Activated T-helper 17 cell treated with anti-CD3 and anti-CD28 coated beads, Interleukin-2, amount 50 U/mL, for 72 hours (primary cell): ENCODE results near the gene CCDC158. TPM values are rescaled to one million over a fixed set of nuclear protein-coding genes. Genes with fewer than 3 reads are reported as not detected.

ENCODE experiments used
- ATAC-seq: fragments of 150-1000 bp; cut with Tn5 transposase; replicated peaks from 2 replicates; pipeline ENCODE4 v1.10.0; 2021; ENCODE audit warnings: mild to moderate bottlenecking, moderate library complexity
- H3K27ac Mint-ChIP-seq: one replicate; pipeline ENCODE4 v1.8.0; 2022; ENCODE audit warnings: mixed read lengths
- H3K27me3 Mint-ChIP-seq: one replicate; pipeline ENCODE4 v1.8.0; 2022; ENCODE audit warnings: mixed read lengths
- H3K36me3 Mint-ChIP-seq: one replicate; pipeline ENCODE4 v1.8.0; 2022; ENCODE audit warnings: low read depth, mild to moderate bottlenecking, mixed read lengths
- H3K4me1 Mint-ChIP-seq: one replicate; pipeline ENCODE4 v1.8.0; 2022; ENCODE audit warnings: mixed read lengths
- H3K4me3 Mint-ChIP-seq: one replicate; pipeline ENCODE4 v1.8.0; 2022; ENCODE audit warnings: mild to moderate bottlenecking, mixed read lengths
- H3K9me3 Mint-ChIP-seq: one replicate; pipeline ENCODE4 v1.8.0; 2022; ENCODE audit warnings: mixed read lengths
- total RNA-seq, 2 donors: library from RNA; stranded (reverse); gene quantifications; one replicate each; pipeline ENCODE4 v1.2.3, GENCODE V29; 2022

The CCDC158 gene
- total RNA-seq, 2 donors from 2014 or later: not detected

DNA sequence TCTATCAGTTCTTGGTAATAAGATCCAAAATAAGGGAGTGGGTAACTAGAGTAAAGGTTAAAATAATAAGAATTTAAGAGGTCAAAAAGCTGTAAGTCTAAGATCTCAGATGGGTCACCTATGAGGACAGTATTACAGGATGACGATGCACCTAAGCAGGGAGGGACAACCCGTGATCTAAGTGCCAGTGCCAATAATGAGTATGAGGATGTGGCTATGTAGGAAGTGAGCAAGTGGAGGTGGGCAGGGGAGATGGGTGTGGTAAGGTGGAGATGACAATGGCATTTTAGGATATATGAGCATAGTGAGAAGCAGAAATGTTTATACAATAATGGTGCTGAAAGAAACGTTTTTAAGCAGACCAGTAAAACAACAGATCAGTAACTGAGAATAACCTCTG lies 19.3 kb downstream of the CCDC158 start:
- H3K27me3 Mint-ChIP-seq: peaks cover 25% of the 10 kb centered on the region

DNA sequence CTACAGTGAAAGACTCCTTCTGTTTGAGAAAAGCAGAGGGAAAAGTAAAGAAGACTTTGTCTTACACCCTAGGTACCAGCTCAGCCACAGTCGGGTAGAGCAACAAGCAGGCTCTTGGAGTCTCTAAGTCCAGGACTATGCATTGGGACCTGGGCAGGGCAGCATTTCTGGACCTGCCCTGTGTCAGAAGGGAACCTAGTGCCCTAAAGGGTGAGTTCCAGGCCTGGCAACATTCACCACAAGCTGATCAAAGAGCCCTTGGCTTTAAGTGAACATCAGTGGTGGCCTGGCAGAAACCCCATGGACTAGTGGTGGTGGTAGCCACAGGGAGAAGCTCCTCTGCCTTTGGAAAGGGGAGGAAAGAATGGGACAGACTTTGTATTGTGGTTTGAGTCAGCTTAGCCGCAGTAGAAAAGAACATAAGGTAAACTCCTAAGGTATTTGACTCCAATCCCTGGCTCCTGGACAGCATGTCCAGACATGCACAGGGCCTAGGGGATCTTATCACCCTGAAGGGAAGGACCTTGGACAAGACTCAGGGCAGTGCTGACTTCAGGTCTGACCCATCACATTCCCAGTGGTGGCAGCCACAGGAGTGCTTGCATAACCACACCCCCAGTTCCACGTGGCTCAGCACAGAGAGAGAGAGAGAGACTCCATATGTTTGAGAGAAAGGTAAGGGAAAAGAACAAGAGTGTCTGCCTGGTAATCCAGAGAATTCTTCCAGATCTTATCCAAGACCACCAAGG lies 32.6 kb downstream of the CCDC158 start:
- Mint-ChIP-seq H3K27me3 (peaks cover 31% of the 10 kb centered on the region), H3K36me3 (no peaks in the 10 kb centered on the region), H3K4me1 (no peaks in the 10 kb centered on the region), H3K4me3 (no peak overlapping the region), H3K27ac (no peak overlapping the region), H3K9me3 (peaks cover 15% of the 10 kb centered on the region)
- ATAC-seq: no peak

More for the DNA sequence above, 19.3 kb downstream of the CCDC158 start:
- Mint-ChIP-seq H3K9me3 (peaks cover 5% of the 10 kb centered on the region), H3K4me1 (no peaks in the 10 kb centered on the region), H3K4me3 (no peak overlapping the region), H3K36me3 (no peaks in the 10 kb centered on the region), H3K27ac (no peak overlapping the region)
- peak; percentile 62 for ATAC-seq

DNA sequence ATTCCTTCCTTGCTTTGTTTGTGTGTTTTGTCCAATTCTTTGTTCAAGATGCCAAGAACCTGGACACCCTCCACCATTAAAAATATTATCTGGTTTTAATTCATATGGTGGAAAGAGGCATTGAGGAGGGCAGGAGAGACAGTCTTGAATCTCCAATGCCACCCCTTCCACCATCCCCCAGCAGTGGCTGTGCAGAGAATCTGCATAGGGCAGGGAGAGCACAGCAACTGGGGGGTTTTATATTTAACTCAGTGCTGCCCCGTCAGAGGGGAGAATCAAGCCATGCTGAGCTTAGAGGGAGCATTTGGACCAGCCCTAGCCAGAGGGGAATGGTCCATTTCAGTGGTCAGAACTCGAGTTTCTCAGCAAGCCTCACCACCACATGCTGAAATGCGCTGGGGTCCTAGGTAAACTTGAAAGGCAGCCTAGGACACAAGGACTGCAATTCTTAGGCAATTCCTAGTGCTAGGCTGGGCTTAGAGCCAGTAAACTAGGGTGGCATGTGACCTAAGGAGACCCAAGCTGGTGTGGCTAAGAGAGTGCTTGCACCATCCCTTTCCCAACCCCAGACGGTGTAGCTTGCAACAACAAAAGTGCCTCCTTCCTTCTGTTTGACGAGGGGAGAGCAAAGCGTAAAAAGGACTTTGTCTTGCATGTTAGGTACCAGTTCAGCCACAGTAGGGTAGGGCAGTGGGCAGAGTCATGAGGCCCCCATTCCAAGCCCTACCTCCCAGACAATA lies 34.2 kb downstream of the CCDC158 start:
- Mint-ChIP-seq H3K27me3 (peaks cover 28% of the 10 kb centered on the region), H3K4me1 (no peaks in the 10 kb centered on the region), H3K36me3 (no peaks in the 10 kb centered on the region), H3K9me3 (peaks cover 15% of the 10 kb centered on the region), H3K4me3 (no peak overlapping the region), H3K27ac (no peak overlapping the region)
- no peak for ATAC-seq

DNA sequence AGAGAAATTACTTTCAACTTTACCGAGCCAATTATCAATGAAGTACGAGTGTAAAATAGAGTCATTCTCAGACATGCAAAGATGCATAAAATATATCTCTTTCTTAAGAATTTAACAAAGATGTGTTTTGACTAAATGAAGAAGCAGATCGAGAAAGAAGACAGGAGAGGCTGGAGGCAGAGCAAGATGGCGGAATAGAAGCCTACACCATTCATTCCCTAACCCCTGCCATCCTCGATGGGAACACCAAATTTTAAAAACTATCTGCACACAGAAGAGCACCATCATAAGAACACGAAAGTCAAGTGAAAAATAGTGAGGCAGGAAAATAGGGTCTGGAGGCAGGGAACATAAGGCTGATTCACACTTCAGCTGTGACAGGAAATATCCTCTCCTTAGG lies 35.0 kb downstream of the CCDC158 start:
- Mint-ChIP-seq H3K4me1 (no peaks in the 10 kb centered on the region), H3K27me3 (peaks cover 28% of the 10 kb centered on the region), H3K27ac (no peak overlapping the region), H3K36me3 (no peaks in the 10 kb centered on the region), H3K4me3 (no peak overlapping the region), H3K9me3 (peaks cover 15% of the 10 kb centered on the region)
- no peak for ATAC-seq

DNA sequence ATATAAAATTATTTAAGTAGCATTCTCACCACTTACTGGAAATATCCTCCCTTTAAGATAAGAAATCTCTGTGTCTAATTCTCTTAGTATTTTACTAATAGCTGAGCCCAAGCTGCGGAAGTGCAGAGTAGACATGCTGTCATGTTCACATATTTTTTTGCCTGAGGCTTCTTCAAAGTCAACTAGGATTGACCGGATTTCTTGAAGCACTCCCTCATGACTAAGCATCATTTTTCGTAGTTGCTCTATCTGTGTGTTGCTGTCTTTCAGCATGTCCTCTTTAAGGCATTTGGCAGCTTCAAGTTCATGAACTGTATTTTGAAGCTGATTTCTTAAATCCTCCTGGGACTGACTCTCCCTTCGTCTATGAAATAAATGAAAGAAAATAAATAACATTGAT lies 36.9 kb downstream of the CCDC158 start:
- Mint-ChIP-seq H3K4me1 (no peaks in the 10 kb centered on the region), H3K9me3 (peaks cover 4% of the 10 kb centered on the region), H3K4me3 (no peak overlapping the region), H3K36me3 (no peaks in the 10 kb centered on the region), H3K27me3 (peaks cover 19% of the 10 kb centered on the region), H3K27ac (no peak overlapping the region)
- no peak for ATAC-seq

DNA sequence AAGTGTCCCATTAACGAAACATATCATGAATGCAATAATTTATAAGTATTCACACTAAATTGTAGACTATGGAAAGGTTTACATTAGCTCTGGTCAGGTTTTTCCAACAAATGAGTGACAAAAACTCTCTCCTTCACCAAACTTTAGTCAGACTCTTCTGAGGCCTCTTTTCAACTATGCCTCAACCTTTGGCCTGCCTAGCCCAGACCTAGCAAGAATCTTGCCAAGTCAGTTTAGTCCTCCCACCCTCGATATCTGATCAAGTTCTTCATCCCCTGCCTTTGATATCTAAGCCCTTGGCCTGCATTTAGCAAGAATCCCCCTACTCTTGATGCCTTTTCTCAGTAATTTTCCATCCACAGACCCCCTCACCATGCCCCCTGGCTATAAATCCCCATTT lies 37.9 kb downstream of the CCDC158 start:
- Mint-ChIP-seq H3K9me3 (no peaks in the 10 kb centered on the region), H3K4me1 (no peaks in the 10 kb centered on the region), H3K36me3 (no peaks in the 10 kb centered on the region), H3K4me3 (no peak overlapping the region), H3K27me3 (peaks cover 19% of the 10 kb centered on the region), H3K27ac (no peak overlapping the region)
- no peak for ATAC-seq

DNA sequence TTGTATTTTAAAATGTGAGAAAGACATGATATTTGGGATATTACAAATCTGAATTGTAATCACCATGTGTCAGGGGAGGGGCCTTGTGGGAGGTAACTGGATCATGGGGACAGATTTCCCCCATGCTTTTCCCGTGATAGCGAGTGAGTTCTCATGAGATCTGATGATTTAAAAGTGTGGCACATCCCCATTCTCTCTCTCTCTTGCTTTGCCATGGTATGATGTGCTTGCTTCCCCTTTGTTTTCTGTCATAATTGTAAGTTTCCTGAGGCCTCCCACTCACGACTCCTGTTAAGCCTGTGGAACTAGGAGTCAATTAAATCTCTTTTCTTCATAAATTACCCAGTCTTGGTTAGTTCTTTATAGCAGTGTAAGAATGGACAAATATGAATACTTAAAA lies 39.0 kb downstream of the CCDC158 start:
- H3K27ac Mint-ChIP-seq: no peak overlapping the region
- H3K27me3 Mint-ChIP-seq: peaks cover 19% of the 10 kb centered on the region
- ATAC-seq: no peak
- H3K4me1 Mint-ChIP-seq: no peaks in the 10 kb centered on the region
- no peaks in the 10 kb centered on the region for H3K9me3 Mint-ChIP-seq
- H3K36me3 Mint-ChIP-seq: no peaks in the 10 kb centered on the region
- H3K4me3 Mint-ChIP-seq: no peak overlapping the region

DNA sequence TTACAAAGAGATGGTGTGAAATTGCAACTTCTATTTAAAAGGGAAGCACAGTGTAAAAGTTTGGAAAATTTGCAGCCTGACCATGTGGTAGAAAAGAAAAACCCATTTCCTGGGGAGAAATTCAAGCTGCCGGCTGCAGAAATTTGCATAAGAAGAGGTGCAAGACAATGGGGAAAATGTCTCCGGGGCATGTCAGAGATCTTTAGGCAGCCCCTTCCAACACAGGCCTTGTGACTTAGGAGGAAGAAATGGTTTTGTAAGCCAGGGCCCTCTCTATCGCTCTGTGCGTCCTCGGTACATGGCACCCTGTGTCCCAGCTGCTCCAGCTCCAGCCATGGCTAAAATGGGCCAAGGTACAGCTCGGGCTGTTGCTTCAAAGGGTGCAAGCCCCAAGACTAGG lies 40.4 kb downstream of the CCDC158 start:
- Mint-ChIP-seq H3K9me3 (no peaks in the 10 kb centered on the region), H3K27me3 (peaks cover 14% of the 10 kb centered on the region), H3K4me1 (no peaks in the 10 kb centered on the region), H3K27ac (no peak overlapping the region), H3K36me3 (no peaks in the 10 kb centered on the region), H3K4me3 (no peak overlapping the region)
- ATAC-seq: no peak

DNA sequence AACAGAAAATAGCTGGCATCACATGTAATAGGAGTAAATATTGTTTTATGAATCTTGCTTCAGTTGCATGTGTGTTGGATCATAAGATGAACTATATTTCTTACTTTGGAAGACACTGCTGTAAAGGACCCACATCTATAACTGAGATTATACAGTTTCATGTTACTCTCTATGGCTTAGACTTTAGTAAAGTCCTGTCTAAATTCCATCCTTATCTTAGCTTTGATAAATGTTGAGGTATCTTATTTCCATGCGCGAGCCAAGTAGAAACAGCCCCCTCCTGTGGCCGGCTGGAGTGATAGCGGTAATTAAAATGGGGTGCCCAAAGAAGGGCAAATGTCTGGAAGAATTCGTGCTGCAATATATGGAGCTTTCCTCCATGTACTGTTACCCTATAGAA lies 43.0 kb downstream of the CCDC158 start:
- no peak overlapping the region for H3K27ac Mint-ChIP-seq
- H3K9me3 Mint-ChIP-seq: no peaks in the 10 kb centered on the region
- H3K36me3 Mint-ChIP-seq: no peaks in the 10 kb centered on the region
- H3K4me3 Mint-ChIP-seq: no peak overlapping the region
- H3K27me3 Mint-ChIP-seq: no peaks in the 10 kb centered on the region
- H3K4me1 Mint-ChIP-seq: no peaks in the 10 kb centered on the region
- ATAC-seq: peak; percentile 23

DNA sequence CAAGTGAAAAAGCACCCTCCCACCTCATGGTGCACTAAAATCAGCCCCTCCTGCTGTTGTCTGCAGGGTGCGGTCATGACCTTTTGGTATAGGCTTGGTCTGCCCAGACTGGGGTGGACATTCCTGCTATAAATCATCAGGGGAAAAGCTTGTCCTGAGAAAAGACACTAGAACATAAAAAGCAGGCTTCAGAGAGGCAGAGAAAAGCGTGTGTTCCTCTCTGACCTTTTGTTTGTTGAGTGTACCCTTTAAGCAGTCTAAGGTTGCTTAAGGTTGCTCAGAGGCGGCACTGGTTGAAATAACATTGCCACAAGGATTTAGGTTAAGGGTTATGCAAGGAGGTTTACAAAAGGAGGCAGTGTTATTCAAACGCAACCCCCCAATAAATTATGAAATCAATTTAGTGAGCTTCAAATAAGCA lies 43.5 kb downstream of the CCDC158 start:
- Mint-ChIP-seq H3K9me3 (no peaks in the 10 kb centered on the region), H3K4me1 (no peaks in the 10 kb centered on the region), H3K4me3 (no peak overlapping the region), H3K27me3 (no peaks in the 10 kb centered on the region), H3K36me3 (no peaks in the 10 kb centered on the region), H3K27ac (no peak overlapping the region)
- no peak for ATAC-seq

DNA sequence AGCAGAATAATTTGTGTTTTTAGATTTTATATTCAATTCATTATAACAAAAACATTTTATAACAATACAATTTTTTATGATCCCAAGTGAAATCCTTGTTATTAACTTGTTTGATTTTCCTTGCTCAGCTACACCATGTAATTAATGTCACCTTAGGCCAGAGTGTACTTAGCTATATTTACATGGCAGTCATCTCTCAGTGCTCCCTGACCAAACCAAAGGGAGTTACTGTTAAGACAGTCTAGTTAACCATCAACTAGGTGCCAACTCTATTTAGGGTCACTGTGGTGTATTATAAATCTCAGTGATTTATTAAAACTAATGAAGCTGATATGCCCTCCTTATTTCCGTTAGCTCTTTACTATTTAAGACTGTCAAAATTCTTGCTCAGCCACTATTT lies 44.4 kb downstream of the CCDC158 start:
- H3K4me3 Mint-ChIP-seq: no peak overlapping the region
- no peaks in the 10 kb centered on the region for H3K9me3 Mint-ChIP-seq
- H3K36me3 Mint-ChIP-seq: no peaks in the 10 kb centered on the region
- no peak for ATAC-seq
- no peaks in the 10 kb centered on the region for H3K27me3 Mint-ChIP-seq
- no peak overlapping the region for H3K27ac Mint-ChIP-seq
- H3K4me1 Mint-ChIP-seq: no peaks in the 10 kb centered on the region

DNA sequence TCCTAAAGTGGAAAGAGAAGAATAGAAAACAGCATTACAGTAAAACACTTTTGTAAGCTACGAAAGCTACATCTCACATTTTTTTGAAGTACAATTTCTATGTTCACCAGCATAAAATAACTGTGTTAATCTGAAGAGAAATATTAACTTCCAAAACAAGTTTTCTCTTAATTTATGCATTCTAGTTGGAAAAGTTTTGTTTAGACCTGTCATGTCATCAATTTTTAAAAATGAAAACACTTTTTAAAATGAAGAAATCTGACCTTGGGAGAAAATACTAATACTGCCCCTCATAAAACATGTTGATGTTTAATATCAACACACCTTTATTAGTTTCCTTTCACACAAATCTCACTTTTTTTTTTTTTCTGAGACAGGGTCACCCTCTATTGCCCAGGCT lies 45.2 kb downstream of the CCDC158 start:
- ATAC-seq: no peak
- Mint-ChIP-seq H3K9me3 (no peaks in the 10 kb centered on the region), H3K4me1 (no peaks in the 10 kb centered on the region), H3K27ac (no peak overlapping the region), H3K27me3 (no peaks in the 10 kb centered on the region), H3K36me3 (no peaks in the 10 kb centered on the region), H3K4me3 (no peak overlapping the region)

DNA sequence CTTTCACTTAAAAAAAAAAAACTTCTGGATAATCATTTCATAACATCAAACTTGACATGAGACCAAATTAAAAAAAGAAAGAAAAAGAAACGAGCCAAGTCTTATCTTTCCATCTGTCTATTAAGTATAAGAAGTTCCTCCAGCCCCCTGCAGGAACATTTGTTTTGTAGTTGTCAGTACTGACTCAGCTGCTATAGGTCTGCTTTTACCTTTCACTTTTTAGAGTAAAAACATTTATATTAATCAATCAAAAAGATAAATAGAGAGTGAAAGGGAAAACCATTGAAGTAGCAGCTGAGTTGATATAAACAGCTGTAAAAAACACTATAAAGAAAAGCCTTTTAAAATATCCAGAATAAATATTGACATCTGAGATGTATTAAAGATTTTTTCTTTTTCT lies 46.1 kb downstream of the CCDC158 start:
- Mint-ChIP-seq H3K4me3 (no peak overlapping the region), H3K4me1 (no peaks in the 10 kb centered on the region), H3K36me3 (no peaks in the 10 kb centered on the region), H3K27me3 (no peaks in the 10 kb centered on the region), H3K27ac (no peak overlapping the region), H3K9me3 (no peaks in the 10 kb centered on the region)
- no peak for ATAC-seq

DNA sequence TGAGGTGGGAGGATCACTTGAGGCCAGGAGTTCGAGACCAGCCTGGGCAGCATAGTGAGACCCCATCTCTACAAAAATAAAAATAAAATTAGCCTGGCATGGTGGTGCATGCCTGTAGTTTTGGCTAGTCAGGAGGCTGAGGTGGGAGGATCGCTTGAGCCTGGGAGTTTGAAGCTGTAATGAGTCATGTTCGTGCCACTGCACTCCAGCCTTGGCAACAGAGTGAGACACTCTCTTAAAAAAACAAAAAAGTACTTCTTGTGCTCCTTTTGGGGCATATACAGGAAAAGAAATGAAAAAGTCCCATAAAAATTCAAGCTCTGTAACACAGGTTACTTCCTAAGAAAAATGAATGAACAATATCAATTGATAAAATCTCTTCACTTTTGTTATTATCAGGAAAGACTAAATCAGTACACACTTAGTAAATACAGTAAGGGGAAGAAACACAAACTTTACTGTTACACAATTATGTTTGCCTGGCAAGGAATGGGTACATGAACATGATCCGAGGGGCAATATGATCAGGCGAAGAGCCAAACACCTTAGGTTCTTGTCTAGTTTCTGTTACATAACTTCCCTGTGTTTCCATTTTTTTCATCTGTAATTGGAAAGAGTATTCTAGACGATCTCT lies 46.9 kb downstream of the CCDC158 start:
- Mint-ChIP-seq H3K4me3 (no peak overlapping the region), H3K27ac (no peak overlapping the region), H3K36me3 (no peaks in the 10 kb centered on the region), H3K27me3 (no peaks in the 10 kb centered on the region), H3K4me1 (no peaks in the 10 kb centered on the region), H3K9me3 (no peaks in the 10 kb centered on the region)
- ATAC-seq: no peak

DNA sequence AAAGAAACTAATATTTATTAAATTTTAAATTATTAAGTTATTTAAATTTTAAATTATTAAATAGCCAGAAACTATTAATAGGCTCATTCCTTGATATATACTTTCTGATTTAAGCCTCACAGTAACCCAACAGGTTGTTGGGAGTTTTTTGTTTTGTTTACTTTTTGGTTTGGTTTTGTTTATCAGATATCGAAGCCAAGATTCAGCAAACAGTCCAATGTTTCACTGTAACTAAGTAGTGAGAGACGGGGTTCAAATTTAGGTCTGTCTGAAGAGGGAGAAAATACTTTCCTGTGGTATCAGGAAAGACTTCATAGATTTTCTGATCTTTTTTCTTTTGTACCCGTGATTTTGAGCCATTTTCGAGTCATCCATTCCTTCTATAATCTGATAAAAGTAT lies 54.2 kb downstream of the CCDC158 start:
- Mint-ChIP-seq H3K9me3 (no peaks in the 10 kb centered on the region), H3K27ac (no peak overlapping the region)

More for the DNA sequence above, 54.2 kb downstream of the CCDC158 start:
- Mint-ChIP-seq H3K36me3 (no peaks in the 10 kb centered on the region), H3K27me3 (peaks cover 18% of the 10 kb centered on the region), H3K4me1 (no peaks in the 10 kb centered on the region), H3K4me3 (no peak overlapping the region)
- no peak for ATAC-seq
